Measurements from ENCODE around the gene NHLRC2.

NHLRC2 gene

GRCh38 chr10:113849140-113849803 lies 5.2 kb upstream of the NHLRC2 start:
- no peak for DNase-seq (ENCODE audit: low read depth, low spot score)
- ChIA-PET CTCF (no interaction called here), POLR2A (no interaction called here)
- no peak for TF ChIP-seq CTCF (IDR thresholded peaks at IDR 0.05; ENCODE audit: insufficient read depth, low read length, missing control alignments)
- no peak overlapping the region for H3K4me3 ChIP-seq (ENCODE audit: low read depth, low read length)

GRCh38 chr10:113849946-113850345 lies 4.5 kb upstream of the NHLRC2 start:
- ChIA-PET POLR2A (no interaction called here), CTCF (no interaction called here)
- TF ChIP-seq CTCF (IDR thresholded peaks at IDR 0.05; ENCODE audit: insufficient read depth, low read length, missing control alignments): no peak
- no peak for DNase-seq (ENCODE audit: low read depth, low spot score)
- H3K4me3 ChIP-seq (ENCODE audit: low read depth, low read length): no peak overlapping the region

- no peak for TF ChIP-seq CTCF (IDR thresholded peaks at IDR 0.05; ENCODE audit: insufficient read depth, low read length, missing control alignments)
- DNase-seq (ENCODE audit: low read depth, low spot score): no peak
- CTCF ChIA-PET: interaction anchor here (0.5 to 0.9 kb wide), 2 partner anchors 54 to 139 kb away, joined by 3 read pairs; no protein-coding TSS in a partner anchor
- POLR2A ChIA-PET: no interaction called here
- peak overlapping the region; percentile 86 for H3K4me3 ChIP-seq (ENCODE audit: low read depth, low read length)
Measured at GRCh38 chr10:113853578-113854012, 866 bp upstream of the NHLRC2 start.

- TF ChIP-seq CTCF (IDR thresholded peaks at IDR 0.05; ENCODE audit: insufficient read depth, low read length, missing control alignments): peak; percentile 0
- POLR2A ChIA-PET: interaction anchor here (0.9 kb wide), 1 partner anchor 175 kb away, joined by 3 read pairs; the partner anchor contains the start of gene CASP7
- peak overlapping the region; percentile 86 for H3K4me3 ChIP-seq (ENCODE audit: low read depth, low read length)
- no peak for DNase-seq (ENCODE audit: low read depth, low spot score)
- CTCF ChIA-PET: interaction anchor here (0.8 to 1.2 kb wide), 2 partner anchors 55 to 150 kb away, joined by 3 read pairs; no protein-coding TSS in a partner anchor
Measured at GRCh38 chr10:113854761-113855588, 514 bp downstream of the NHLRC2 start.

GRCh38 chr10:113856563-113856962 lies 2.1 kb downstream of the NHLRC2 start:
- POLR2A ChIA-PET: no interaction called here
- DNase-seq (ENCODE audit: low read depth, low spot score): no peak
- TF ChIP-seq CTCF (IDR thresholded peaks at IDR 0.05; ENCODE audit: insufficient read depth, low read length, missing control alignments): no peak
- H3K4me3 ChIP-seq (ENCODE audit: low read depth, low read length): no peak overlapping the region
- CTCF ChIA-PET: no interaction called here

- TF ChIP-seq CTCF (IDR thresholded peaks at IDR 0.05; ENCODE audit: insufficient read depth, low read length, missing control alignments): no peak
- no peak for DNase-seq (ENCODE audit: low read depth, low spot score)
- H3K4me3 ChIP-seq (ENCODE audit: low read depth, low read length): no peak overlapping the region
- POLR2A ChIA-PET: no interaction called here
- CTCF ChIA-PET: interaction anchor here (1.0 to 2.2 kb wide), 2 partner anchors 153 to 172 kb away, joined by 3 to 5 read pairs; no protein-coding TSS in a partner anchor
Measured at GRCh38 chr10:113857210-113857609, 2.7 kb downstream of the NHLRC2 start.

Data from AG04449 (cell line).